WTC11 (cell line): ENCODE measurements around the gene ANKRD23. TPM values are rescaled to one million over a fixed set of nuclear protein-coding genes. Genes with fewer than 3 reads are reported as not detected.

ENCODE experiments used
- ATAC-seq: fragments of 200-7000 bp; cut with Tn5 transposase; 2 replicates; pipeline ENCODE4 v1.10.0; 2021; ENCODE audit warnings: mild to moderate bottlenecking, moderate library complexity
- Bru-seq: library from RNA; stranded (reverse); fragments of 400-500 nt; gene quantifications from one replicate; lab custom pipeline; 2021; lab: Mats Ljungman, UMichigan
- CTCF ChIA-PET: fragments of 300-600 bp; sonication (Branson Sonifier 250); formaldehyde crosslinking; loops from one replicate; lab custom pipeline; 2021; ENCODE audit warnings: antibody characterized with exemption; lab: Charles Lee
- POLR2A ChIA-PET: fragments of 350-600 bp; sonication (Branson Sonifier 250); formaldehyde crosslinking; loops from one replicate; lab custom pipeline; 2021; ENCODE audit warnings: antibody characterized with exemption; lab: Charles Lee
- DNase-seq: peaks from one replicate; pipeline ENCODE4 v3.0.0; 2021; ENCODE audit warnings: low spot score
- H3K27ac Mint-ChIP-seq: 2 replicates; pipeline ENCODE4 v1.8.0; 2021; ENCODE audit warnings: mixed read lengths
- H3K27me3 Mint-ChIP-seq: 2 replicates; pipeline ENCODE4 v1.8.0; 2021; ENCODE audit warnings: low read depth, mild to moderate bottlenecking, moderate library complexity, mixed read lengths
- H3K36me3 Mint-ChIP-seq: 2 replicates; pipeline ENCODE4 v1.8.0; 2021; ENCODE audit warnings: mixed read lengths
- H3K4me1 Mint-ChIP-seq: 2 replicates; pipeline ENCODE4 v1.8.0; 2022; ENCODE audit warnings: mixed read lengths
- H3K4me3 Mint-ChIP-seq: 2 replicates; pipeline ENCODE4 v1.8.0; 2021; ENCODE audit warnings: mild to moderate bottlenecking, moderate library complexity, mixed read lengths
- H3K9me3 Mint-ChIP-seq: 2 replicates; pipeline ENCODE4 v1.8.0; 2021; ENCODE audit warnings: mixed read lengths
- ATF1 ChIP-seq: sonication (generic); formaldehyde crosslinking; IDR thresholded peaks from 2 replicates; pipeline ENCODE4 v1.8.1; 2023; ENCODE audit warnings: mild to moderate bottlenecking, moderate library complexity, missing genetic modification reagents
- CBFB ChIP-seq: sonication (generic); formaldehyde crosslinking; IDR thresholded peaks from 2 replicates; pipeline ENCODE4 v1.8.1; 2022; ENCODE audit warnings: mild to moderate bottlenecking, low read depth, missing genetic modification reagents
- FOXJ3 ChIP-seq: sonication (generic); formaldehyde crosslinking; IDR thresholded peaks from 2 replicates; pipeline ENCODE4 v1.9.0; 2021; ENCODE audit warnings: missing genetic modification reagents, mild to moderate bottlenecking, borderline replicate concordance
- FOXP1 ChIP-seq: sonication (generic); formaldehyde crosslinking; IDR thresholded peaks from 2 replicates; pipeline ENCODE4 v1.8.0; 2022; ENCODE audit warnings: missing genetic modification reagents, mild to moderate bottlenecking, moderate library complexity, borderline replicate concordance
- GTF2I ChIP-seq: fragments of 250-450 bp; sonication (Bioruptor Pico); conservative IDR thresholded peaks from 2 replicates; pipeline ENCODE4 v1.4.0; 2021; ENCODE audit warnings: mild to moderate bottlenecking
- RELA ChIP-seq: sonication (generic); formaldehyde crosslinking; IDR thresholded peaks from 2 replicates; pipeline ENCODE4 v1.8.1; 2022; ENCODE audit warnings: missing genetic modification reagents, mild to moderate bottlenecking, borderline replicate concordance
- SMAD4 ChIP-seq: sonication (generic); formaldehyde crosslinking; IDR thresholded peaks from 2 replicates; pipeline ENCODE4 v1.8.0; 2022; ENCODE audit warnings: mild to moderate bottlenecking, missing genetic modification reagents
- ZNF121 ChIP-seq: sonication (generic); formaldehyde crosslinking; IDR thresholded peaks from 2 replicates; pipeline ENCODE4 v1.8.0; 2023; ENCODE audit warnings: missing genetic modification reagents
- ZNF423 ChIP-seq: fragments of 250-450 bp; sonication (Bioruptor Pico); IDR thresholded peaks from 2 replicates; pipeline ENCODE4 v2.1.2; 2022; ENCODE audit warnings: mild to moderate bottlenecking, moderate library complexity
- long read RNA-seq, 3 experiments: library from RNA in 1 of 3; library from capped mRNA in 1 of 3; library from polyadenylated mRNA in 1 of 3; unstranded in 2 of 3; stranded (forward) in 1 of 3; transcript quantifications; one replicate each; pipeline ENCODE4 v2.0.0, GENCODE V29; 2021
- total RNA-seq: library from RNA; stranded (reverse); gene quantifications from 3 replicates; pipeline ENCODE4 v1.2.3, GENCODE V29; 2021
- TF ChIP-seq, protein P1 (sequence below): sonication (generic); formaldehyde crosslinking; IDR thresholded peaks from 2 replicates; pipeline ENCODE4 v1.8.0; 2022; ENCODE audit warnings: mild to moderate bottlenecking, missing genetic modification reagents
- TF ChIP-seq, protein P2 (sequence below): sonication (generic); formaldehyde crosslinking; IDR thresholded peaks from 2 replicates; pipeline ENCODE4 v1.8.0; 2023; ENCODE audit warnings: mild to moderate bottlenecking, missing genetic modification reagents
- TF ChIP-seq, protein P3 (sequence below): sonication (generic); formaldehyde crosslinking; IDR thresholded peaks from 2 replicates; pipeline ENCODE4 v1.8.1; 2023; ENCODE audit warnings: mild to moderate bottlenecking, missing genetic modification reagents, borderline replicate concordance
- TF ChIP-seq, protein P4 (sequence below): sonication (generic); formaldehyde crosslinking; IDR thresholded peaks from 2 replicates; pipeline ENCODE4 v1.8.1; 2023; ENCODE audit warnings: mild to moderate bottlenecking, missing genetic modification reagents, moderate library complexity

The ANKRD23 gene
- total RNA-seq = 2.5 to 4.1 TPM (median 3.2 TPM) in 3 replicates
- Bru-seq, nascent RNA = percentile 52 among the genes with signal in this experiment
- long read RNA-seq, experiment 1, partial matches to known transcripts = 4 of 30 reads
- long read RNA-seq, experiment 1, other reads (novel, unspliced or antisense) = 26 of 30 reads
- long read RNA-seq, experiment 2, partial matches to known transcripts = 0 of 3 reads
- long read RNA-seq, experiment 2, other reads (novel, unspliced or antisense) = 3 of 3 reads
- long read RNA-seq, experiment 3 = 0 reads

DNA sequence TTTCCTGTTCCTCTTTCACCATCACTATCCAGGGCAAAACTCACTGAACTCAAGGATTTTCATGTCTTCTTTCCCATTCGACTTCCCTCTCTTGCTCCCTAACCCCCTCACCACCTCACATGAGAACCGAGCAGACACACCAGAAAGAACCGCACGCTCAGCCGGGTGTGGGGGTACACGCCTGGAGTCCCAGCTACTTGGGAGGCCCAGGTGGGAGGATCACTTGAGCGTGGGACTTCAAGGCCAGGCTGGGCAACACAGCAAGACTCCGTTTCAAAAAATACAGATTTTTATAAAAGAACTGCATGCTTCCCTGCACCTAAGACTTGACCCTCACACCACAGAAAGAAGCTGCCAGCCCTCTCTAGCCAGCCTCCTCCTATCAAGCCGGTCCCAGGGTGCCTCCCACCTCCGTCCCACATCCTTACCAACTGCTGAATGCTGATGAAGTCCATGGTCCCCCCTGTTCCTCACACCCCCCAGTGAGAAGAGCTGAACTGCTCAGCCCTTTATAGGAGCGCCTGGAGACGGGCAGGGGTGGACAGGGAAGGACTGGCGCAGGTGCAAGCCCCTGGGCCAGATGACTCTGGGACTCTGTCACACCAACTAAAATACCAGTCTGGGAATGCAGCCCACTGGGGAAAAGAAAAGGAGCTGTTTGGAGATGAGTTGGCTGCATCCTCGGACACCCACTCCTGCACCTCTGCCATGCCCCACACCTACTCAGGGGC, at the start of gene ANKRD23:
ANKRD23 (minus strand) TSS at position 484 of the 731 bp plus-strand sequence; CDS start at position 455, 29 bp downstream.
- CTCF ChIA-PET = interaction anchor here (1.2 to 2.3 kb wide), 7 partner anchors 10 to 107 kb away, joined by 3 to 11 read pairs (median 8); partner anchors contain the start of genes ANKRD39 and CNNM3

DNA sequence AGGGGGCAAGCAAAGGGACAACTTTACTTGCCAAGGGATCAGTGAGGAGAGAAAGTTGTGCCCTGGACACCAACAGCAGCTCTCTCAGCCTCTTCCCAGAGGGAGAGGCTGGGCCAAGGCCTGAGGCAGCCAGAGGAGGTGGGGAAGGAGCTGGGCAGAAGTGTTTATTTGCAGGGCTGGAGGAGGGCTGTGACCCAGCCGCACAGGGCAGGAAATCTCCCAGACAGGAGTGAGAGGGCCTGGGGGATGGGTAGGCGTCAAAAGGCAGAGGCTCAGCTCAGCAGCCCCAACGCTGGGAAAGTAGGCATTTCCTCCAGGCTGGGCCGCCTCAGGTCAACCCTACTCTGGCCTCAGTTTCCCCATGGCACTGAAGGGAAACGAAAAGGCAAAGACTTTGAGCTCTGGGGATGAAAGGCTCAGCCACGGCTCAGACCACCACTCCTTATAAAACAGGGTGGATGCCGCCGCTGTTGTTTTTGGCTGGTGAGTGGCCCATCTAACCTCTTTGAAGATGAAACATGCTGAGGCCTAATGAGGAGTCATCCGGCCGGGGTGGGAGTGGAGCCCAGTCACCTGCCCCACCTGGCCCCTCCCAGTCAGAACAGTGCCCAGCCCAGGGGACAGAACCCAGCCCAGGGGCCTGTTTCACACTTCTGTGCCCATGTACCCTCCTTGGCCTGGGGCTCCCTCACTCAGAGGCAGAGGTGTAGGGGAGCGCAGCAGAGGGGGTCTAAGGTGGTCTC, 47.9 kb upstream of the ANKRD23 start:
- Mint-ChIP-seq H3K4me3 (no peak overlapping the region), H3K27ac (peak overlapping the region; percentile 40; the same call in 1 of the 2 replicates), H3K9me3 (no peaks in the 10 kb centered on the region), H3K36me3 (no peaks in the 10 kb centered on the region)
- DNase-seq (no peak), ATAC-seq (peak; percentile 77)
- POLR2A ChIA-PET = interaction anchor here (1.4 kb wide), 1 partner anchor 22 kb away, joined by 4 read pairs; no protein-coding TSS in a partner anchor
- TF ChIP-seq RELA = no peak
- TF ChIP-seq, protein P1, sequence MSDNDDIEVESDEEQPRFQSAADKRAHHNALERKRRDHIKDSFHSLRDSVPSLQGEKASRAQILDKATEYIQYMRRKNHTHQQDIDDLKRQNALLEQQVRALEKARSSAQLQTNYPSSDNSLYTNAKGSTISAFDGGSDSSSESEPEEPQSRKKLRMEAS = peak; percentile 21; the same call in 1 of the 2 replicates
- no peak for TF ChIP-seq GTF2I (CRISPR knock-in tag)
- TF ChIP-seq ZNF423 = no peak
- TF ChIP-seq SMAD4 (CRISPR knock-in tag) = no peak
- TF ChIP-seq, protein P2, sequence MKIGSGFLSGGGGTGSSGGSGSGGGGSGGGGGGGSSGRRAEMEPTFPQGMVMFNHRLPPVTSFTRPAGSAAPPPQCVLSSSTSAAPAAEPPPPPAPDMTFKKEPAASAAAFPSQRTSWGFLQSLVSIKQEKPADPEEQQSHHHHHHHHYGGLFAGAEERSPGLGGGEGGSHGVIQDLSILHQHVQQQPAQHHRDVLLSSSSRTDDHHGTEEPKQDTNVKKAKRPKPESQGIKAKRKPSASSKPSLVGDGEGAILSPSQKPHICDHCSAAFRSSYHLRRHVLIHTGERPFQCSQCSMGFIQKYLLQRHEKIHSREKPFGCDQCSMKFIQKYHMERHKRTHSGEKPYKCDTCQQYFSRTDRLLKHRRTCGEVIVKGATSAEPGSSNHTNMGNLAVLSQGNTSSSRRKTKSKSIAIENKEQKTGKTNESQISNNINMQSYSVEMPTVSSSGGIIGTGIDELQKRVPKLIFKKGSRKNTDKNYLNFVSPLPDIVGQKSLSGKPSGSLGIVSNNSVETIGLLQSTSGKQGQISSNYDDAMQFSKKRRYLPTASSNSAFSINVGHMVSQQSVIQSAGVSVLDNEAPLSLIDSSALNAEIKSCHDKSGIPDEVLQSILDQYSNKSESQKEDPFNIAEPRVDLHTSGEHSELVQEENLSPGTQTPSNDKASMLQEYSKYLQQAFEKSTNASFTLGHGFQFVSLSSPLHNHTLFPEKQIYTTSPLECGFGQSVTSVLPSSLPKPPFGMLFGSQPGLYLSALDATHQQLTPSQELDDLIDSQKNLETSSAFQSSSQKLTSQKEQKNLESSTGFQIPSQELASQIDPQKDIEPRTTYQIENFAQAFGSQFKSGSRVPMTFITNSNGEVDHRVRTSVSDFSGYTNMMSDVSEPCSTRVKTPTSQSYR = 0 out of 2 replicates have a peak, but pooled peaks have one; percentile 46
- no peak for TF ChIP-seq FOXJ3 (CRISPR knock-in tag)
- TF ChIP-seq, protein P3, sequence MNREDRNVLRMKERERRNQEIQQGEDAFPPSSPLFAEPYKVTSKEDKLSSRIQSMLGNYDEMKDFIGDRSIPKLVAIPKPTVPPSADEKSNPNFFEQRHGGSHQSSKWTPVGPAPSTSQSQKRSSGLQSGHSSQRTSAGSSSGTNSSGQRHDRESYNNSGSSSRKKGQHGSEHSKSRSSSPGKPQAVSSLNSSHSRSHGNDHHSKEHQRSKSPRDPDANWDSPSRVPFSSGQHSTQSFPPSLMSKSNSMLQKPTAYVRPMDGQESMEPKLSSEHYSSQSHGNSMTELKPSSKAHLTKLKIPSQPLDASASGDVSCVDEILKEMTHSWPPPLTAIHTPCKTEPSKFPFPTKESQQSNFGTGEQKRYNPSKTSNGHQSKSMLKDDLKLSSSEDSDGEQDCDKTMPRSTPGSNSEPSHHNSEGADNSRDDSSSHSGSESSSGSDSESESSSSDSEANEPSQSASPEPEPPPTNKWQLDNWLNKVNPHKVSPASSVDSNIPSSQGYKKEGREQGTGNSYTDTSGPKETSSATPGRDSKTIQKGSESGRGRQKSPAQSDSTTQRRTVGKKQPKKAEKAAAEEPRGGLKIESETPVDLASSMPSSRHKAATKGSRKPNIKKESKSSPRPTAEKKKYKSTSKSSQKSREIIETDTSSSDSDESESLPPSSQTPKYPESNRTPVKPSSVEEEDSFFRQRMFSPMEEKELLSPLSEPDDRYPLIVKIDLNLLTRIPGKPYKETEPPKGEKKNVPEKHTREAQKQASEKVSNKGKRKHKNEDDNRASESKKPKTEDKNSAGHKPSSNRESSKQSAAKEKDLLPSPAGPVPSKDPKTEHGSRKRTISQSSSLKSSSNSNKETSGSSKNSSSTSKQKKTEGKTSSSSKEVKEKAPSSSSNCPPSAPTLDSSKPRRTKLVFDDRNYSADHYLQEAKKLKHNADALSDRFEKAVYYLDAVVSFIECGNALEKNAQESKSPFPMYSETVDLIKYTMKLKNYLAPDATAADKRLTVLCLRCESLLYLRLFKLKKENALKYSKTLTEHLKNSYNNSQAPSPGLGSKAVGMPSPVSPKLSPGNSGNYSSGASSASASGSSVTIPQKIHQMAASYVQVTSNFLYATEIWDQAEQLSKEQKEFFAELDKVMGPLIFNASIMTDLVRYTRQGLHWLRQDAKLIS (CRISPR knock-in tag) = no peak
- TF ChIP-seq, protein P4, sequence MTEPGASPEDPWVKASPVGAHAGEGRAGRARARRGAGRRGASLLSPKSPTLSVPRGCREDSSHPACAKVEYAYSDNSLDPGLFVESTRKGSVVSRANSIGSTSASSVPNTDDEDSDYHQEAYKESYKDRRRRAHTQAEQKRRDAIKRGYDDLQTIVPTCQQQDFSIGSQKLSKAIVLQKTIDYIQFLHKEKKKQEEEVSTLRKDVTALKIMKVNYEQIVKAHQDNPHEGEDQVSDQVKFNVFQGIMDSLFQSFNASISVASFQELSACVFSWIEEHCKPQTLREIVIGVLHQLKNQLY (CRISPR knock-in tag) = no peak
- TF ChIP-seq CBFB = no peak
- TF ChIP-seq FOXP1 (CRISPR knock-in tag) = 0 out of 2 replicates have a peak, but pooled peaks have one; percentile 42
- no peak for TF ChIP-seq ATF1
- TF ChIP-seq, all 79 proteins: peak for 3
- H3K4me1 Mint-ChIP-seq = peaks cover 52% of the 10 kb centered on the region
- CTCF ChIA-PET = interaction anchor here (0.9 to 2.2 kb wide), 7 partner anchors 11 to 59 kb away, joined by 3 to 18 read pairs (median 5); partner anchors contain the start of gene ANKRD39
- H3K27me3 Mint-ChIP-seq = no peaks in the 10 kb centered on the region; the same call in 1 of the 2 replicates

More for the DNA sequence above, at the start of gene ANKRD23:
- Mint-ChIP-seq H3K4me1 (peaks cover 5% of the 10 kb centered on the region; the same call in 1 of the 2 replicates), H3K27ac (peak within 1 kb of the TSS; percentile 37), H3K9me3 (no peaks in the 10 kb centered on the region), H3K36me3 (peaks cover 11% of the 10 kb centered on the region), H3K4me3 (no peak within 1 kb of the TSS), H3K27me3 (no peaks in the 10 kb centered on the region)
- ATAC-seq (no peak), DNase-seq (no peak)
- POLR2A ChIA-PET = no interaction called here
- TF ChIP-seq ATF1 (no peak), ZNF121 (CRISPR knock-in tag) (peak; percentile 56; the same call in 1 of the 2 replicates)
